ENCODE data around the gene TBC1D23.

- TF ChIP-seq, protein P1, sequence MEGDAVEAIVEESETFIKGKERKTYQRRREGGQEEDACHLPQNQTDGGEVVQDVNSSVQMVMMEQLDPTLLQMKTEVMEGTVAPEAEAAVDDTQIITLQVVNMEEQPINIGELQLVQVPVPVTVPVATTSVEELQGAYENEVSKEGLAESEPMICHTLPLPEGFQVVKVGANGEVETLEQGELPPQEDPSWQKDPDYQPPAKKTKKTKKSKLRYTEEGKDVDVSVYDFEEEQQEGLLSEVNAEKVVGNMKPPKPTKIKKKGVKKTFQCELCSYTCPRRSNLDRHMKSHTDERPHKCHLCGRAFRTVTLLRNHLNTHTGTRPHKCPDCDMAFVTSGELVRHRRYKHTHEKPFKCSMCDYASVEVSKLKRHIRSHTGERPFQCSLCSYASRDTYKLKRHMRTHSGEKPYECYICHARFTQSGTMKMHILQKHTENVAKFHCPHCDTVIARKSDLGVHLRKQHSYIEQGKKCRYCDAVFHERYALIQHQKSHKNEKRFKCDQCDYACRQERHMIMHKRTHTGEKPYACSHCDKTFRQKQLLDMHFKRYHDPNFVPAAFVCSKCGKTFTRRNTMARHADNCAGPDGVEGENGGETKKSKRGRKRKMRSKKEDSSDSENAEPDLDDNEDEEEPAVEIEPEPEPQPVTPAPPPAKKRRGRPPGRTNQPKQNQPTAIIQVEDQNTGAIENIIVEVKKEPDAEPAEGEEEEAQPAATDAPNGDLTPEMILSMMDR (IDR thresholded peaks at IDR 0.05) = no peak
- TF ChIP-seq ZFX (IDR thresholded peaks at IDR 0.05; ENCODE audit: borderline replicate concordance) = no peak
Measured at GRCh38 chr3:100366424-100366823, 105.6 kb downstream of the TBC1D23 start.
